K562 (cell line): ENCODE measurements around the gene ALCAM. TPM values are rescaled to one million over a fixed set of nuclear protein-coding genes. Genes with fewer than 3 reads are reported as not detected.

Experiments
- ATAC-seq: fragments of 200-7000 bp; cut with Tn5 transposase; 3 replicates; pipeline ENCODE4 v1.9.1; 2020; ENCODE audit warnings: moderate library complexity
- BruUV-seq: library from RNA; stranded (reverse); fragments of 400-500 nt; replicated peaks from 2 replicates; lab custom pipeline; 2021; lab: Mats Ljungman, UMichigan
- CTCF ChIA-PET: fragments of 300-600 bp; formaldehyde crosslinking; extraction: SDS; loops from one replicate; lab custom pipeline; 2021; ENCODE audit warnings: low intra/inter-chr PET ratio; lab: Yijun Ruan, JAX
- POLR2A ChIA-PET: fragments of 300-600, 350-650 bp; sonication (Branson Sonifier 250); formaldehyde crosslinking; extraction: SDS; loops from one replicate; lab custom pipeline; 2021; ENCODE audit warnings: antibody characterized with exemption, inconsistent platforms; lab: Yijun Ruan, JAX
- DNase-seq, 4 experiments: peaks; one replicate each; pipeline versions ENCODE4 v3.0.0 to v3.0.0-alpha.2; 2011 to 2018; ENCODE audit warnings: low spot score in 3 of 4, mixed read lengths in 3 of 4; ENCODE audit errors: extremely low read depth in 1 of 4
- FAIRE-seq: peaks from 2 replicates; lab custom pipeline; 2011; peaks lifted over from hg19 to GRCh38; lab: Jason Lieb, UNC
- H2AFZ ChIP-seq: 2 replicates; pipeline ENCODE4 v1.6.0; 2011; ENCODE audit warnings: low read depth, low read length, control low read depth, inconsistent platforms
- H3K27ac ChIP-seq: fragments of 200-600 bp; 3 replicates; pipeline ENCODE4 v1.8.0; 2011; ENCODE audit warnings: low read depth, mild to moderate bottlenecking, control low read depth, inconsistent platforms, low read length, moderate library complexity, mixed read lengths; ENCODE audit errors: extremely low read depth
- H3K27me3 ChIP-seq, 2 experiments: fragments of 300-600 bp in 1 of 2; 2 replicates in 1 of 2; 3 replicates in 1 of 2; pipeline versions ENCODE4 v1.6.0 to v1.8.0; 2011; ENCODE audit warnings: inconsistent platforms in 2 of 2, low read length in 2 of 2, mild to moderate bottlenecking in 1 of 2, mixed read lengths in 1 of 2, moderate library complexity in 1 of 2; ENCODE audit not compliant: control insufficient read depth in 2 of 2, insufficient read depth in 2 of 2
- H3K36me3 ChIP-seq: fragments of 300-600 bp; 3 replicates; pipeline ENCODE4 v1.8.0; 2011; ENCODE audit warnings: mild to moderate bottlenecking, low read length, inconsistent platforms; ENCODE audit not compliant: control insufficient read depth, insufficient read depth
- H3K4me1 ChIP-seq, 2 experiments: fragments of 200-600 bp in 1 of 2; replicated peaks in 1 of 2; 2 replicates in 1 of 2; 3 replicates in 1 of 2; pipeline versions ENCODE4 v1.5.1 to v1.8.0; 2011; ENCODE audit warnings: inconsistent platforms in 2 of 2, low read length in 2 of 2, mild to moderate bottlenecking in 1 of 2, mixed read lengths in 1 of 2, moderate library complexity in 1 of 2; ENCODE audit not compliant: control insufficient read depth in 2 of 2, insufficient read depth in 2 of 2
- H3K4me2 ChIP-seq: 2 replicates; pipeline ENCODE4 v1.6.1; 2011; ENCODE audit warnings: low read length, control low read depth, inconsistent platforms, mixed read lengths; ENCODE audit not compliant: insufficient read depth
- H3K4me3 ChIP-seq: fragments of 200-600 bp; sonication (generic), shearing (Covaris generic); 2 replicates; pipeline ENCODE4 v1.5.1; 2016; ENCODE audit warnings: control low read depth, inconsistent platforms
- H3K79me2 ChIP-seq: fragments of 200-600 bp; 3 replicates; pipeline ENCODE4 v1.8.0; 2011; ENCODE audit warnings: low read length, inconsistent platforms; ENCODE audit not compliant: control insufficient read depth, insufficient read depth
- H3K9ac ChIP-seq, 2 experiments: 2 replicates each; pipeline versions ENCODE4 v1.6.0 to v1.6.1; 2011; ENCODE audit warnings: low read depth in 2 of 2, low read length in 2 of 2, control low read depth in 1 of 2, inconsistent platforms in 1 of 2, mild to moderate bottlenecking in 1 of 2, mixed read lengths in 1 of 2; ENCODE audit not compliant: insufficient read depth in 1 of 2
- H3K9me1 ChIP-seq: one replicate; pipeline ENCODE4 v1.6.0; 2011; ENCODE audit warnings: inconsistent platforms, mild to moderate bottlenecking, low read length, moderate library complexity; ENCODE audit not compliant: control insufficient read depth, insufficient read depth
- H3K9me3 ChIP-seq: replicated peaks from 2 replicates; pipeline ENCODE4 v1.5.1; 2011; ENCODE audit warnings: low read depth, low read length, inconsistent platforms; ENCODE audit not compliant: control insufficient read depth, insufficient read depth
- H4K20me1 ChIP-seq: replicated peaks from 2 replicates; pipeline ENCODE4 v1.6.1; 2011; ENCODE audit warnings: low read length, inconsistent platforms, mixed read lengths; ENCODE audit not compliant: control insufficient read depth, insufficient read depth
- ARID3B ChIP-seq: fragments of 250-450 bp; sonication (Bioruptor Pico); IDR thresholded peaks from 2 replicates; pipeline ENCODE4 v1.4.0; 2020; ENCODE audit warnings: borderline replicate concordance
- BACH1 ChIP-seq: fragments of 200-800 bp; sonication (Bioruptor generic); IDR thresholded peaks from 2 replicates; pipeline ENCODE4 v1.6.1; 2016; ENCODE audit warnings: missing genetic modification characterization, missing compliant biosample characterization
- DPF2 ChIP-seq: fragments of 450-650 bp; IDR thresholded peaks from 2 replicates; pipeline ENCODE4 v1.6.1; 2016
- E4F1 ChIP-seq: fragments of 250-450 bp; sonication (Bioruptor Pico); IDR thresholded peaks from 2 replicates; pipeline ENCODE4 v1.5.0; 2021; ENCODE audit warnings: mild to moderate bottlenecking, borderline replicate concordance
- FOS ChIP-seq: IDR thresholded peaks from 3 replicates; pipeline ENCODE4 v1.6.1; 2011; ENCODE audit not compliant: insufficient read length; ENCODE audit errors: extremely low read depth
- FOXA1 ChIP-seq: fragments of 450-650 bp; IDR thresholded peaks from 2 replicates; pipeline ENCODE4 v1.6.1; 2016; ENCODE audit warnings: mild to moderate bottlenecking, borderline replicate concordance
- RBM25 ChIP-seq: fragments of 200-400 bp; formaldehyde crosslinking; IDR thresholded peaks from 2 replicates; pipeline ENCODE4 v1.6.1; 2018; ENCODE audit warnings: low read length, low read depth, moderate library complexity; ENCODE audit not compliant: severe bottlenecking
- SMARCE1 ChIP-seq: fragments of 450-650 bp; IDR thresholded peaks from 2 replicates; pipeline ENCODE4 v1.7.1; 2016; ENCODE audit warnings: mild to moderate bottlenecking
- ZNF41 ChIP-seq: fragments of 250-450 bp; sonication (Bioruptor Pico); conservative IDR thresholded peaks from 2 replicates; pipeline ENCODE4 v1.4.0; 2020; ENCODE audit warnings: mild to moderate bottlenecking
- in situ Hi-C: fragments of 300-500 bp; cut with MboI; formaldehyde crosslinking; loops from 4 replicates; pipeline ENCODE4 v1.15.0; 2018; ENCODE audit warnings: inconsistent platforms, mixed read lengths
- intact Hi-C: fragments of 100-400 bp; cut with micrococcal nuclease; formaldehyde crosslinking; loops from 2 replicates; pipeline ENCODE4 v1.14.2; 2022
- polyA plus RNA-seq, 8 experiments: library from polyadenylated mRNA; depleted of rRNA in 4 of 8; stranded (reverse) in 5 of 8; unstranded in 3 of 8; fragments of >200 nt; fragmentation: Nextera tagmentation in 2 of 8; fragmentation: Illumina TruSeq in 1 of 8; extraction: Ambion mirVana in 2 of 8; extraction: Trizol in 1 of 8; gene quantifications; 2 replicates each; pipeline versions ENCODE4 v1.2.1 to v1.2.3, GENCODE V29; 2011 to 2014; ENCODE audit warnings: inconsistent platforms in 1 of 8, missing spikeins in 1 of 8
- total RNA-seq, 7 experiments: library from RNA; depleted of rRNA in 6 of 7; stranded (reverse); fragments of >200 nt in 6 of 7; fragmentation: Illumina TruSeq in 2 of 7; extraction: Trizol in 2 of 7; gene quantifications; 2 replicates each; pipeline versions ENCODE4 v1.2.1 to v1.2.3, GENCODE V29; 2011 to 2021; ENCODE audit warnings: low replicate concordance in 1 of 7

The ALCAM gene
- total and polyA plus RNA-seq, 9 of the 15 experiments (the other 6 are each of a cell fraction or from before 2014, with no cell fraction given), result 0.03 to 0.98 (median 0.14) TPM; not detected in 1

- TF ChIP-seq FOXA1, result no peak
- no peak for TF ChIP-seq SMARCE1
- TF ChIP-seq RBM25, result no peak
- no peak for TF ChIP-seq BACH1
- no peak for TF ChIP-seq E4F1
- no peak for TF ChIP-seq ARID3B (CRISPR knock-in tag)
These were observed 138.5 kb downstream of the ALCAM start (continued) for GRCh38 chr3:105505170-105505569.

GRCh38 chr3:105511031-105511430 lies 144.3 kb downstream of the ALCAM start:
- FAIRE-seq (no peak), ATAC-seq (no peak), DNase-seq (no peak)
- H3K9ac ChIP-seq, result no peak overlapping the region
- no peaks in the 10 kb centered on the region for H4K20me1 ChIP-seq
- no peaks in the 10 kb centered on the region for H3K36me3 ChIP-seq
- CTCF ChIA-PET, result no interaction called here
- TF ChIP-seq DPF2 (no peak), E4F1 (no peak), ZNF41 (CRISPR knock-in tag) (no peak), FOS (no peak)
- in situ Hi-C loops (no loop called here), intact Hi-C loops (loop anchor here (10.0 kb wide), 1 partner anchor 1104 kb away; no protein-coding TSS in a partner anchor)
- H3K4me1 ChIP-seq, result no peaks in the 10 kb centered on the region
- BruUV-seq, result no TSS peak
- H2AFZ ChIP-seq, result no peak overlapping the region
- H3K9me1 ChIP-seq, result no peaks in the 10 kb centered on the region
- H3K27me3 ChIP-seq, result no peaks in the 10 kb centered on the region
- POLR2A ChIA-PET, result no interaction called here
- H3K79me2 ChIP-seq, result no peaks in the 10 kb centered on the region
- H3K9me3 ChIP-seq, result no peaks in the 10 kb centered on the region
- no peak overlapping the region for H3K4me2 ChIP-seq
- no peak overlapping the region for H3K27ac ChIP-seq
- H3K4me3 ChIP-seq, result no peak overlapping the region
